Measurements from ENCODE around the gene SCAMP4. TPM values are rescaled to one million over a fixed set of nuclear protein-coding genes. Genes with fewer than 3 reads are reported as not detected.

The SCAMP4 gene
- total and polyA plus RNA-seq, 9 of the 15 experiments (the other 6 are each of a cell fraction or from before 2014, with no cell fraction given) = 0.81 to 45.9 (median 12.8) TPM

- in situ Hi-C loops (cut with MboI) = no loop called here
- no peaks in the 10 kb centered on the region for H3K9me1 ChIP-seq (ENCODE audit: control insufficient read depth, insufficient read depth, low read length)
- no peak overlapping the region for H3K27ac ChIP-seq (ENCODE audit: extremely low read depth, low read depth, low read length)
- FAIRE-seq (no peak), ATAC-seq (no peak), DNase-seq (ENCODE audit: extremely low read depth in 1 of 4, low spot score in 3 of 4) (no peak)
- no TSS peak for BruUV-seq (replicated peaks)
- no peak overlapping the region for H3K4me2 ChIP-seq (ENCODE audit: insufficient read depth, low read length)
- peaks cover 0 to 44% of the 10 kb centered on the region in 2 experiments; a peak in 2 of 5 replicates for H3K4me1 ChIP-seq (replicated peaks in 1 of 2; ENCODE audit: control insufficient read depth in 2 of 2, insufficient read depth in 2 of 2, low read length in 2 of 2)
- intact Hi-C loops (cut with micrococcal nuclease) = no loop called here
- no peak overlapping the region for H3K9ac ChIP-seq (ENCODE audit: insufficient read depth in 1 of 2, low read depth in 2 of 2, low read length in 2 of 2)
- no peak overlapping the region for H3K4me3 ChIP-seq
- WGBS (ENCODE audit: insufficient coverage, low coverage, missing lambda C conversion rate) = 94% methylated on average over 14 of the region's 25 CpGs
- peaks cover 73% of the 10 kb centered on the region; the same call in 2 of the 3 replicates for H3K36me3 ChIP-seq (ENCODE audit: control insufficient read depth, insufficient read depth, low read length)
- CTCF ChIA-PET (ENCODE audit: low intra/inter-chr PET ratio) = no interaction called here
- H4K20me1 ChIP-seq (replicated peaks; ENCODE audit: control insufficient read depth, insufficient read depth, low read length) = no peaks in the 10 kb centered on the region
- TF ChIP-seq ZHX1 (conservative IDR thresholded peaks at IDR 0.05; ENCODE audit: low read length) (no peak), ZNF311 (CRISPR knock-in tag; IDR thresholded peaks at IDR 0.05) (no peak)
- H3K27me3 ChIP-seq (ENCODE audit: control insufficient read depth in 2 of 2, insufficient read depth in 2 of 2, low read length in 2 of 2) = no peaks in the 10 kb centered on the region
- H2AFZ ChIP-seq (ENCODE audit: low read depth, low read length) = no peak overlapping the region
- H3K79me2 ChIP-seq (ENCODE audit: control insufficient read depth, insufficient read depth, low read length) = peaks cover 14% of the 10 kb centered on the region
- POLR2A ChIA-PET = no interaction called here
- H3K9me3 ChIP-seq (replicated peaks; ENCODE audit: control insufficient read depth, insufficient read depth, low read depth, low read length) = no peaks in the 10 kb centered on the region; the same call in 1 of the 2 replicates
These were observed 12.7 kb downstream of the SCAMP4 start for GRCh38 chr19:1917926-1918325.

- no peak for DNase-seq (ENCODE audit: extremely low read depth in 1 of 4, low spot score in 3 of 4)
- no peak overlapping the region for H3K4me3 ChIP-seq
- peaks cover 0 to 43% of the 10 kb centered on the region in 2 experiments; a peak in 2 of 5 replicates for H3K4me1 ChIP-seq (replicated peaks in 1 of 2; ENCODE audit: control insufficient read depth in 2 of 2, insufficient read depth in 2 of 2, low read length in 2 of 2)
- intact Hi-C loops (cut with micrococcal nuclease) = no loop called here
- no peaks in the 10 kb centered on the region for H4K20me1 ChIP-seq (replicated peaks; ENCODE audit: control insufficient read depth, insufficient read depth, low read length)
- H2AFZ ChIP-seq (ENCODE audit: low read depth, low read length) = no peak overlapping the region
- FAIRE-seq = no peak
- in situ Hi-C loops (cut with MboI) = no loop called here
- H3K9me1 ChIP-seq (ENCODE audit: control insufficient read depth, insufficient read depth, low read length) = no peaks in the 10 kb centered on the region
- ChIA-PET POLR2A (interaction anchor here (0.6 to 1.2 kb wide), 4 partner anchors 8 to 140 kb away, joined by 3 to 8 read pairs (median 4); no protein-coding TSS in a partner anchor), CTCF (ENCODE audit: low intra/inter-chr PET ratio) (no interaction called here)
- H3K4me2 ChIP-seq (ENCODE audit: insufficient read depth, low read length) = no peak overlapping the region
- 93% methylated on average over 14 of the region's 28 CpGs for WGBS (ENCODE audit: insufficient coverage, low coverage, missing lambda C conversion rate)
- H3K79me2 ChIP-seq (ENCODE audit: control insufficient read depth, insufficient read depth, low read length) = peaks cover 4% of the 10 kb centered on the region
- H3K9me3 ChIP-seq (replicated peaks; ENCODE audit: control insufficient read depth, insufficient read depth, low read depth, low read length) = no peaks in the 10 kb centered on the region; the same call in 1 of the 2 replicates
- BruUV-seq (replicated peaks) = no TSS peak
- H3K27me3 ChIP-seq (ENCODE audit: control insufficient read depth in 2 of 2, insufficient read depth in 2 of 2, low read length in 2 of 2) = no peaks in the 10 kb centered on the region
- H3K9ac ChIP-seq (ENCODE audit: insufficient read depth in 1 of 2, low read depth in 2 of 2, low read length in 2 of 2) = peak overlapping the region in 1 of 2 experiments; percentile 45; a peak in 1 of 4 replicates
- peaks cover 68% of the 10 kb centered on the region; the same call in 2 of the 3 replicates for H3K36me3 ChIP-seq (ENCODE audit: control insufficient read depth, insufficient read depth, low read length)
- no peak for ATAC-seq
- H3K27ac ChIP-seq (ENCODE audit: extremely low read depth, low read depth, low read length) = no peak overlapping the region
- TF ChIP-seq ZBTB33 (CRISPR knock-in tag; IDR thresholded peaks at IDR 0.05) = peak; percentile 40; the same call in 1 of the 2 replicates
These were observed 13.8 kb downstream of the SCAMP4 start for GRCh38 chr19:1918975-1919374.

Data from K562 (cell line).